Activated T-helper 2 cell treated with anti-CD3 and anti-CD28 coated beads, Interferon-gamma antibody, Interleukin-2, Interleukin-4, amounts not matched to agents 10 μg/mL and 5 μg/mL and 100 μg/mL, durations not matched to agents 14 hours and 24 hours and 36 hours (primary cell): ENCODE results near the gene KLF16. TPM values are rescaled to one million over a fixed set of nuclear protein-coding genes. Genes with fewer than 3 reads are reported as not detected.
"Not testable (repeated sequence)": the region's sequence is repeated elsewhere in the genome, so short reads cannot be mapped to it uniquely, and the experiment has no call there.

Experiments
- DNase-seq: peaks from one replicate; pipeline ENCODE4 v3.0.0; 2021; ENCODE audit warnings: low spot score
- H3K27ac Mint-ChIP-seq: one replicate; pipeline ENCODE4 v1.8.0; 2021; ENCODE audit warnings: mixed read lengths
- H3K27me3 Mint-ChIP-seq: one replicate; pipeline ENCODE4 v1.8.0; 2021; ENCODE audit warnings: low read depth, mixed read lengths
- H3K36me3 Mint-ChIP-seq: one replicate; pipeline ENCODE4 v1.8.0; 2021; ENCODE audit warnings: low read depth, mixed read lengths
- H3K4me1 Mint-ChIP-seq: one replicate; pipeline ENCODE4 v1.8.0; 2021; ENCODE audit warnings: low read depth, mixed read lengths
- H3K4me3 Mint-ChIP-seq: one replicate; pipeline ENCODE4 v1.8.0; 2021; ENCODE audit warnings: low read depth, mild to moderate bottlenecking, moderate library complexity, mixed read lengths
- H3K9me3 Mint-ChIP-seq: one replicate; pipeline ENCODE4 v1.8.0; 2021; ENCODE audit warnings: mixed read lengths
- intact Hi-C: fragments of 100-400 bp; cut with micrococcal nuclease; formaldehyde crosslinking; loops from one replicate; pipeline ENCODE4 v1.15.1; 2023
- total RNA-seq: library from RNA; stranded (reverse); gene quantifications from 2 replicates; pipeline ENCODE4 v1.2.3, GENCODE V29; 2022

Gene KLF16
- total RNA-seq, 1 donor from 2014 or later: 32.1 TPM

- peak; percentile 80 for DNase-seq
- Mint-ChIP-seq H3K27ac (peak overlapping the region; percentile 96), H3K4me1 (peaks cover 24% of the 10 kb centered on the region), H3K9me3 (no peaks in the 10 kb centered on the region), H3K27me3 (no peaks in the 10 kb centered on the region), H3K36me3 (peaks cover 16% of the 10 kb centered on the region), H3K4me3 (peak overlapping the region; percentile 99)
- intact Hi-C loops: no loop called here
Observed at GRCh38 chr19:1882089-1882785, 18.9 kb upstream of the KLF16 start.

GRCh38 chr19:1881393-1882088 lies 18.2 kb upstream of the KLF16 start:
- peaks cover 16% of the 10 kb centered on the region for H3K36me3 Mint-ChIP-seq
- intact Hi-C loops, DNase-seq, H3K27me3 Mint-ChIP-seq, H3K9me3 Mint-ChIP-seq: not testable (repeated sequence)
- peak overlapping the region; percentile 96 for H3K27ac Mint-ChIP-seq
- H3K4me3 Mint-ChIP-seq: peak overlapping the region; percentile 99
- peaks cover 24% of the 10 kb centered on the region for H3K4me1 Mint-ChIP-seq

- no peaks in the 10 kb centered on the region for H3K9me3 Mint-ChIP-seq
- peak overlapping the region; percentile 17 for H3K27ac Mint-ChIP-seq
- intact Hi-C loops: no loop called here
- no peak overlapping the region for H3K4me3 Mint-ChIP-seq
- peaks cover 16% of the 10 kb centered on the region for H3K36me3 Mint-ChIP-seq
- H3K27me3 Mint-ChIP-seq: no peaks in the 10 kb centered on the region
- no peak for DNase-seq
- peaks cover 26% of the 10 kb centered on the region for H3K4me1 Mint-ChIP-seq
Observed at GRCh38 chr19:1880611-1881392, 17.4 kb upstream of the KLF16 start.

- Mint-ChIP-seq H3K4me1 (peaks cover 25% of the 10 kb centered on the region), H3K4me3 (peak overlapping the region; percentile 17), H3K36me3 (peaks cover 22% of the 10 kb centered on the region)
- not testable (repeated sequence) for DNase-seq, H3K9me3 Mint-ChIP-seq, H3K27ac Mint-ChIP-seq, H3K27me3 Mint-ChIP-seq
- intact Hi-C loops: loop anchor here (5.0 kb wide), 1 partner anchor 202 kb away; no protein-coding TSS in a partner anchor
Observed at GRCh38 chr19:1879982-1880381, 16.6 kb upstream of the KLF16 start.

- peaks cover 26% of the 10 kb centered on the region for H3K4me1 Mint-ChIP-seq
Observed at GRCh38 chr19:1878583-1878982, 15.2 kb upstream of the KLF16 start.

GRCh38 chr19:1877280-1877660 lies 13.9 kb upstream of the KLF16 start:
- H3K4me1 Mint-ChIP-seq: peaks cover 12% of the 10 kb centered on the region
- not testable (repeated sequence) for DNase-seq, H3K4me3 Mint-ChIP-seq, H3K27ac Mint-ChIP-seq, H3K9me3 Mint-ChIP-seq, H3K27me3 Mint-ChIP-seq
- H3K36me3 Mint-ChIP-seq: peaks cover 26% of the 10 kb centered on the region
- intact Hi-C loops: loop anchor here (5.0 kb wide), 1 partner anchor 205 kb away; no protein-coding TSS in a partner anchor

More at GRCh38 chr19:1878583-1878982, 15.2 kb upstream of the KLF16 start:
- DNase-seq, H3K9me3 Mint-ChIP-seq, H3K27ac Mint-ChIP-seq, H3K4me3 Mint-ChIP-seq, H3K27me3 Mint-ChIP-seq: not testable (repeated sequence)
- intact Hi-C loops: loop anchor here (5.0 kb wide), 1 partner anchor 204 kb away; no protein-coding TSS in a partner anchor
- peaks cover 25% of the 10 kb centered on the region for H3K36me3 Mint-ChIP-seq

GRCh38 chr19:1876496-1877279 lies 13.3 kb upstream of the KLF16 start:
- DNase-seq, H3K27me3 Mint-ChIP-seq, H3K9me3 Mint-ChIP-seq: not testable (repeated sequence)
- Mint-ChIP-seq H3K4me3 (peak overlapping the region; percentile 99), H3K27ac (peak overlapping the region; percentile 76), H3K36me3 (peaks cover 26% of the 10 kb centered on the region), H3K4me1 (peaks cover 12% of the 10 kb centered on the region)
- intact Hi-C loops: loop anchor here (5.0 kb wide), 1 partner anchor 206 kb away; no protein-coding TSS in a partner anchor

GRCh38 chr19:1875646-1876495 lies 12.5 kb upstream of the KLF16 start:
- H3K27me3 Mint-ChIP-seq: no peaks in the 10 kb centered on the region

GRCh38 chr19:1875265-1875645 lies 11.9 kb upstream of the KLF16 start:
- intact Hi-C loops: loop anchor here (5.0 kb wide), 1 partner anchor 207 kb away; no protein-coding TSS in a partner anchor
- Mint-ChIP-seq H3K4me1 (peaks cover 12% of the 10 kb centered on the region), H3K27ac (peak overlapping the region; percentile 95), H3K36me3 (peaks cover 28% of the 10 kb centered on the region), H3K4me3 (peak overlapping the region; percentile 99)
- not testable (repeated sequence) for H3K9me3 Mint-ChIP-seq, H3K27me3 Mint-ChIP-seq, DNase-seq

More at GRCh38 chr19:1875646-1876495, 12.5 kb upstream of the KLF16 start:
- Mint-ChIP-seq H3K36me3 (peaks cover 26% of the 10 kb centered on the region), H3K4me1 (peaks cover 12% of the 10 kb centered on the region), H3K27ac (peak overlapping the region; percentile 95), H3K4me3 (peak overlapping the region; percentile 99), H3K9me3 (no peaks in the 10 kb centered on the region)
- peak; percentile 86 for DNase-seq
- intact Hi-C loops: loop anchor here (5.0 kb wide), 1 partner anchor 206 kb away; no protein-coding TSS in a partner anchor

- DNase-seq: no peak
- no peaks in the 10 kb centered on the region for H3K9me3 Mint-ChIP-seq
Observed at GRCh38 chr19:1874554-1875185, 11.3 kb upstream of the KLF16 start.

More at GRCh38 chr19:1874554-1875185, 11.3 kb upstream of the KLF16 start:
- H3K4me3 Mint-ChIP-seq: peak overlapping the region; percentile 99
- peak overlapping the region; percentile 95 for H3K27ac Mint-ChIP-seq
- peaks cover 12% of the 10 kb centered on the region for H3K4me1 Mint-ChIP-seq
- peaks cover 31% of the 10 kb centered on the region for H3K36me3 Mint-ChIP-seq
- intact Hi-C loops: loop anchor here (5.0 kb wide), 1 partner anchor 208 kb away; no protein-coding TSS in a partner anchor
- H3K27me3 Mint-ChIP-seq: no peaks in the 10 kb centered on the region
